HUES48 (cell line): ENCODE results near the gene NLK.

ENCODE experiments used
- H3K27ac ChIP-seq: one replicate; pipeline ENCODE4 v1.7.0; 2013; ENCODE audit warnings: low read depth, low read length, inconsistent platforms
- H3K27me3 ChIP-seq: 2 replicates; pipeline ENCODE4 v1.6.1; 2013; ENCODE audit warnings: mild to moderate bottlenecking, low read length; ENCODE audit not compliant: control insufficient read depth, insufficient read depth
- H3K36me3 ChIP-seq: 2 replicates; pipeline ENCODE4 v1.6.1; 2013; ENCODE audit warnings: low read length; ENCODE audit not compliant: control insufficient read depth, insufficient read depth
- H3K4me1 ChIP-seq: 2 replicates; pipeline ENCODE4 v1.6.1; 2013; ENCODE audit warnings: mild to moderate bottlenecking, low read length; ENCODE audit not compliant: control insufficient read depth, insufficient read depth
- H3K4me3 ChIP-seq: 2 replicates; pipeline ENCODE4 v1.5.1; 2013; ENCODE audit warnings: mild to moderate bottlenecking, low read depth, low read length
- H3K9ac ChIP-seq: 2 replicates; pipeline ENCODE4 v1.6.1; 2013; ENCODE audit warnings: mild to moderate bottlenecking, low read depth, low read length, moderate library complexity
- H3K9me3 ChIP-seq: 2 replicates; pipeline ENCODE4 v1.6.1; 2013; ENCODE audit warnings: low read length; ENCODE audit not compliant: control insufficient read depth, insufficient read depth

Gene NLK

GRCh38 chr17:28189667-28190066, 147.2 kb downstream of the NLK start:
- H3K4me3 ChIP-seq, result no peak overlapping the region
- no peak overlapping the region for H3K27ac ChIP-seq
- no peaks in the 10 kb centered on the region; the same call in 1 of the 2 replicates for H3K4me1 ChIP-seq
- no peaks in the 10 kb centered on the region for H3K27me3 ChIP-seq
- H3K36me3 ChIP-seq, result peaks cover 71% of the 10 kb centered on the region
- H3K9ac ChIP-seq, result no peak overlapping the region
- 0 out of 2 replicates have a peak, but pooled peaks cover 12% of the 10 kb centered on the region for H3K9me3 ChIP-seq

DNA sequence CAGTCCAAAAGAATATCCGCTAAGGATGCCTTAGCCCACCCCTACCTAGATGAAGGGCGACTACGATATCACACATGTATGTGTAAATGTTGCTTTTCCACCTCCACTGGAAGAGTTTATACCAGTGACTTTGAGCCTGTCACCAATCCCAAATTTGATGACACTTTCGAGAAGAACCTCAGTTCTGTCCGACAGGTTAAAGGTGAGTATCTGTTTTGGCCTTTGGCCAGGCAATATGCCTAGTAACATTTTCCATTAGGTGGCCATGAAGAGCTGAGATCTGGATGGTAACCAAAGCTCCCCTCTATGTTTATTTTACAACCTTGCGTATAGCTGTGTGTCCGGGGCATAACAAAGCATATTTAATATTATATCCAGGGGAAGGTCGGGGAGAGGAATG, 148.5 kb downstream of the NLK start:
- Histone ChIP-seq H3K36me3 (peaks cover 69% of the 10 kb centered on the region), H3K4me3 (no peak overlapping the region), H3K27ac (no peak overlapping the region), H3K9me3 (0 out of 2 replicates have a peak, but pooled peaks cover 2% of the 10 kb centered on the region), H3K27me3 (no peaks in the 10 kb centered on the region), H3K4me1 (no peaks in the 10 kb centered on the region; the same call in 1 of the 2 replicates), H3K9ac (no peak overlapping the region)

GRCh38 chr17:28193241-28193640, 150.8 kb downstream of the NLK start:
- Histone ChIP-seq H3K4me3 (no peak overlapping the region), H3K4me1 (no peaks in the 10 kb centered on the region; the same call in 1 of the 2 replicates), H3K36me3 (peaks cover 68% of the 10 kb centered on the region), H3K9ac (no peak overlapping the region), H3K9me3 (no peaks in the 10 kb centered on the region), H3K27ac (no peak overlapping the region), H3K27me3 (no peaks in the 10 kb centered on the region)

GRCh38 chr17:28194382-28194781, 151.9 kb downstream of the NLK start:
- H3K9me3 ChIP-seq, result no peaks in the 10 kb centered on the region

DNA sequence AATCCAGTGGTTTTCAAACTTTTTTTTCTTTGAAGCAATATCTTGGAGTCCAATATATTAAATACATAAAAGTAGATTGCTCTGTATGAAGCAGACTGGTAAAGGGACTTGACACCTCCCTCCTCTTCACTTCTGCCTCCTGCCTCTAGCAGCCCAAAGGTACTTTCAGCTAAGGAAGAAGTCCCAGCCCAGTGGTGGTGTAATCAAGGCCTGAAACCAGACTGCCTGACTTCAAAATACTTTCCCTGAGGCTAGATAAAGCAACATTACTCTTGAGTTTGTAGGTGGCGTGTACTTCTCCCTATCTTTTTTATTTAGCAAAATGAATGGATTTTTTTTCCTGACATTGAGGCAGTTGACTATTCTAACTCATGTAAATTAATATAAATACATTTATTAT, 154.2 kb downstream of the NLK start:
- peaks cover 48% of the 10 kb centered on the region for H3K36me3 ChIP-seq
- no peaks in the 10 kb centered on the region for H3K9me3 ChIP-seq

More at GRCh38 chr17:28194382-28194781, 151.9 kb downstream of the NLK start:
- H3K27me3 ChIP-seq, result no peaks in the 10 kb centered on the region
- no peak overlapping the region for H3K4me3 ChIP-seq
- no peak overlapping the region for H3K27ac ChIP-seq
- no peak overlapping the region for H3K9ac ChIP-seq
- H3K4me1 ChIP-seq, result no peaks in the 10 kb centered on the region; the same call in 1 of the 2 replicates
- peaks cover 65% of the 10 kb centered on the region for H3K36me3 ChIP-seq

DNA sequence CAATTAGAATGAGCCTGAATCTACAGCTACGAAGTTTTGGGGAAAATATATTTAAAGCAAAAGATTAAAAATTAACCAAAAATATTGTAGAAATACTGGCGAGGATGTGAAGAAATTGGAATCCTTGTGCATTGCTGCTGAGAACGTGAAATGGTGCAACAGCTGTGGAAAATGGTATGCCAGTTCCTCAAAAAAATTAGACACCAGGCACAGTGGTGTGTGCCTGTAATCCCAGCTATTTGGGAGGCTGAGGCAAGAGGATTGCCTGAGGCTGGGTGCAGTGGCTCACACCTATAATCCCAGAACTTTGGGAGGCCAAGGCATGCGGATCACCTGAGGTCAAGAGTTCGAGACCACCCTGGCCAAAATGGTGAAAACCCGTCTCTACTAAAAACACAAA, 156.6 kb downstream of the NLK start:
- Histone ChIP-seq H3K4me1 (no peaks in the 10 kb centered on the region; the same call in 1 of the 2 replicates), H3K9ac (no peak overlapping the region), H3K9me3 (no peaks in the 10 kb centered on the region), H3K27ac (no peak overlapping the region), H3K4me3 (no peak overlapping the region), H3K36me3 (peaks cover 25% of the 10 kb centered on the region), H3K27me3 (no peaks in the 10 kb centered on the region)

More for the DNA sequence above, 154.2 kb downstream of the NLK start:
- Histone ChIP-seq H3K4me1 (no peaks in the 10 kb centered on the region; the same call in 1 of the 2 replicates), H3K27ac (no peak overlapping the region), H3K4me3 (no peak overlapping the region), H3K27me3 (no peaks in the 10 kb centered on the region), H3K9ac (no peak overlapping the region)

DNA sequence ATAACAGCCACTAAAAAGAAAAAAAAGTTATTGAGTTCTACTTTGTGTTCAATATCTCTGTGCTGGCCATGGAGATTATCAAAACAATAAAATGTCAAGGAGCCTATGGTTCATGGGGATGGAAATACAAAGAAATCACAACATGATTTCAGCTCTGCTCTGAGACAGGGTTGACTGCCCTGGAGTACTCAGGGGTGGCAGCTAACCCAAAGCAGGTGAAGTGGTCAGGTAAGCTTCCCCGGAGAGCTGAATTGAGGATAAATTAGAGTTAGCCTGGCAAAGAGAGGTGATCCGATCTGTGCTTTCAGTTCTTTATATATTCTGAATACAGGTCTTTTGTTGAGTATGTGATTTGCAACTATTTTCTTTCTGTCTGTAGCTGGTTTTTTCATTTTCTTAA, 157.3 kb downstream of the NLK start:
- no peak overlapping the region for H3K9ac ChIP-seq
- H3K36me3 ChIP-seq, result peaks cover 19% of the 10 kb centered on the region
- no peaks in the 10 kb centered on the region for H3K27me3 ChIP-seq
- no peaks in the 10 kb centered on the region for H3K9me3 ChIP-seq
- H3K4me3 ChIP-seq, result no peak overlapping the region
- H3K4me1 ChIP-seq, result no peaks in the 10 kb centered on the region; the same call in 1 of the 2 replicates
- no peak overlapping the region for H3K27ac ChIP-seq

- H3K9ac ChIP-seq, result no peak overlapping the region
- no peak overlapping the region for H3K27ac ChIP-seq
- no peaks in the 10 kb centered on the region for H3K27me3 ChIP-seq
- no peaks in the 10 kb centered on the region for H3K4me1 ChIP-seq
- H3K4me3 ChIP-seq, result no peak overlapping the region
- H3K36me3 ChIP-seq, result peaks cover 7% of the 10 kb centered on the region; the same call in 1 of the 2 replicates
- H3K9me3 ChIP-seq, result no peaks in the 10 kb centered on the region
These were observed 158.8 kb downstream of the NLK start for GRCh38 chr17:28201315-28201714.

DNA sequence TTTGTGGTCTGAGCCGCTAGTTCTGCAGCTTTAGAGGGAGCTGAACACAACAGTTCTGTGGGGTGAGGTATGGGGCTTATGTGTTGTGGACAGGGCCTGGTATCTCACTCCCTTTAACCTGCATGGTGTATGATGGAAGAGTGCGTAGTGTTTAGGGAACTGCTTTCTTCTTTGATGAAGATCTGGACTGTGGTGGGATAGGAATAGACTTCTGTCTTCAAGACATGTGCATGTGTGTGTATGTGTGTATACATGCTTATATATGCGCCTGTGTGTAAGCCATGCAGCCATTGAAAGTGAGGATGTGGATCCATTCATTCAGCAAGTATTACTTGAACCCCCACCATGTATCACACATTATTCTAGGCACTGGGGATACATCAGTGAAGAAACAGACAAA, 161.8 kb downstream of the NLK start:
- H3K4me3 ChIP-seq, result no peak overlapping the region

DNA sequence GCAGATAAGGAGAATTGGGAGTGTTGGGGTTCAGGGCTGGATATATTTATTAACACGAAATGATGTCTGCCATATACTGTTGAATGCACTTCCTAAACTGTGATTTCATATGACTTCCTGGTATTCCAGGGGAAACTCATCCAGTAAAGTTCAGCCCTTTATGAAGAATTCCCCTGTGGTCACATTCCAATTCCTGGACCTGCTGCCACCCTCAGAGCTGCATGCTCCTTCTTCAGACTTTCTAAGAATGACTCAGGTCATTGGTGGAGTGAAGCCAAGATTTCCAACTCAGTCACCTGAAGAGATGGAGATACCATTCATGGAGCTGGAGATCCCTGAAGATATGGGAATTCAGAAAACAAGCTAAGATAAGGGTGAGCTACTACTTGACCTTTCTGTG, 162.3 kb downstream of the NLK start:
- Histone ChIP-seq H3K4me3 (no peak overlapping the region), H3K27me3 (no peaks in the 10 kb centered on the region), H3K36me3 (no peaks in the 10 kb centered on the region), H3K9ac (no peak overlapping the region), H3K4me1 (no peaks in the 10 kb centered on the region), H3K27ac (no peak overlapping the region), H3K9me3 (no peaks in the 10 kb centered on the region)

More for the DNA sequence above, 161.8 kb downstream of the NLK start:
- no peaks in the 10 kb centered on the region for H3K36me3 ChIP-seq
- H3K27me3 ChIP-seq, result no peaks in the 10 kb centered on the region
- no peaks in the 10 kb centered on the region for H3K4me1 ChIP-seq
- H3K9ac ChIP-seq, result no peak overlapping the region
- no peaks in the 10 kb centered on the region for H3K9me3 ChIP-seq
- H3K27ac ChIP-seq, result no peak overlapping the region

DNA sequence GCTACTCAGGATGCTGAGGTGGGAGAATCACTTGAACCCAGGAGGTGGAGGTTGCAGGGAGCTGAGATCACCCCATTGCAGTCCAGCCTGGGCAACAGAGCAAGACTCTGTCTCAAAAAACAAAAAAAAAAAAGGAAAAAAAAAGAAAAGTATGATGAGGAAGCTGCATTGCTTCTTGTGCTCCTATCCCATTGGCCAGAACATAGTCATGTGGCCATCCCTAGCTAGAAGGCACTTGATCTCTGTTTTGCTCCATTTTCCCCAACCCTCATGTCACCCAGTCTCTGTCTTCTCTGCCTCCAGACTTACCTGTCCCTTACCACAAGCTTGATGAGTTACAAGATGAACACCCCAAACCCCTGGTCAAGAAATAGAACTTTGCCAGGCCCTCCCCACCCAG, 163.8 kb downstream of the NLK start:
- Histone ChIP-seq H3K4me3 (no peak overlapping the region), H3K9me3 (peaks cover 8% of the 10 kb centered on the region; the same call in 1 of the 2 replicates), H3K36me3 (no peaks in the 10 kb centered on the region), H3K27ac (no peak overlapping the region), H3K4me1 (no peaks in the 10 kb centered on the region), H3K27me3 (no peaks in the 10 kb centered on the region), H3K9ac (no peak overlapping the region)
